Sigmoid colon (tissue), 7 donors: ENCODE results near the gene ZNF653. TPM values are rescaled to one million over a fixed set of nuclear protein-coding genes. Genes with fewer than 3 reads are reported as not detected.

Experiments
- DNase-seq: peaks from one replicate; pipeline ENCODE4 v3.0.0-alpha.2; 2019
- H3K27ac ChIP-seq, 4 donors: fragments of 200-600 bp; sonication (generic); one replicate each; pipeline ENCODE4 v1.5.1; 2016 to 2019; ENCODE audit warnings: mild to moderate bottlenecking in 1 of 4
- H3K27me3 ChIP-seq, 3 donors: fragments of 200-600 bp; sonication (generic); one replicate each; pipeline ENCODE4 v1.5.1; 2019; ENCODE audit warnings: mild to moderate bottlenecking in 1 of 3
- H3K36me3 ChIP-seq, 4 donors: fragments of 200-600 bp; sonication (generic); one replicate each; pipeline ENCODE4 v1.5.1; 2016 to 2019
- H3K4me1 ChIP-seq, 4 donors: fragments of 200-600 bp; sonication (generic); one replicate each; pipeline ENCODE4 v1.5.1; 2017 to 2019
- H3K4me3 ChIP-seq, 4 donors: fragments of 200-600 bp; sonication (generic); one replicate each; pipeline ENCODE4 v1.5.1; 2017 to 2019; ENCODE audit warnings: mild to moderate bottlenecking in 2 of 4, moderate library complexity in 1 of 4
- H3K9me3 ChIP-seq, 4 donors: fragments of 200-600 bp in 3 of 4; sonication (generic) in 3 of 4; one replicate each; pipeline versions ENCODE4 v1.5.1 to v1.6.1; 2013 to 2019
- CTCF ChIP-seq, 4 experiments: fragments of 450-650 bp in 3 of 4; fragments of 200-600 bp in 1 of 4; IDR thresholded peaks; one replicate each; pipeline ENCODE4 v1.5.1; 2016 to 2019; ENCODE audit warnings: antibody characterized with exemption in 4 of 4, mild to moderate bottlenecking in 3 of 4, moderate library complexity in 2 of 4
- EP300 ChIP-seq, 4 donors: sonication (generic); formaldehyde crosslinking; IDR thresholded peaks; one replicate each; pipeline ENCODE4 v1.6.1; 2017; ENCODE audit warnings: antibody characterized with exemption in 4 of 4
- POLR2A ChIP-seq, 2 donors: fragments of 450-650 bp; IDR thresholded peaks; one replicate each; pipeline ENCODE4 v1.6.1; 2016; ENCODE audit warnings: antibody characterized with exemption in 2 of 2, mild to moderate bottlenecking in 2 of 2, moderate library complexity in 2 of 2
- POLR2AphosphoS5 ChIP-seq, 4 donors: sonication (generic); formaldehyde crosslinking; IDR thresholded peaks; one replicate each; pipeline ENCODE4 v1.6.1; 2017; ENCODE audit warnings: antibody characterized with exemption in 4 of 4
- WGBS, 2 donors: extraction: QIAGEN DNeasy Blood & Tissue Kit; methylation state at CpG; one replicate each; pipeline ENCODE4 v1.1.7; 2013; 5-methylcytosine and 5-hydroxymethylcytosine counted together
- intact Hi-C: fragments of 100-400 bp; cut with DNase I; formaldehyde crosslinking; loops from one replicate; pipeline ENCODE4 v1.15.1; 2023
- polyA plus RNA-seq, 3 donors: library from polyadenylated mRNA; stranded (reverse); fragments of 200-250 nt; gene quantifications; one replicate each; pipeline ENCODE4 v1.2.3, GENCODE V29; 2013
- total RNA-seq, 4 donors: library from RNA; depleted of rRNA; stranded (reverse); fragments of >200 nt; gene quantifications; one replicate each; pipeline ENCODE4 v1.1.0, GENCODE V29; 2016
- donor health status: healthy with polysubstance abuse.
- donor health status: Bipolar disorder and iron deficiency.
- donor health status: healthy.

ZNF653 gene
- total and polyA plus RNA-seq, 7 donors: 3.2 to 8.8 (median 7.5) TPM

GRCh38 chr19:11541238-11541637 is 35.6 kb upstream of the ZNF653 start:
- H3K27ac ChIP-seq: peak overlapping the region; percentile 94 to 99 (median 98)
- H3K4me1 ChIP-seq: peaks cover 0 to 70% (median 56%) of the 10 kb centered on the region in 4 donors
- peaks cover 7 to 54% (median 10%) of the 10 kb centered on the region in 4 donors for H3K36me3 ChIP-seq
- WGBS, 2 donors: 58 to 61% methylated on average over 3 of the region's 3 CpGs
- no peaks in the 10 kb centered on the region for H3K27me3 ChIP-seq
- peak overlapping the region; percentile 72 to 79 (median 74) for H3K4me3 ChIP-seq
- DNase-seq: no peak
- no peaks in the 10 kb centered on the region for H3K9me3 ChIP-seq
- TF ChIP-seq POLR2AphosphoS5 (IDR thresholded peaks at IDR 0.05) (peak in 2 of 4 donors; percentile 7 to 30), CTCF (IDR thresholded peaks at IDR 0.05) (no peak), POLR2A (IDR thresholded peaks at IDR 0.05) (no peak)
- intact Hi-C loops: loop anchor here (1.0 kb wide), 1 partner anchor 10 kb away; no protein-coding TSS in a partner anchor

GRCh38 chr19:11540645-11541044 is 35.0 kb upstream of the ZNF653 start:
- no peak for DNase-seq
- H3K36me3 ChIP-seq: peaks cover 2 to 48% (median 7%) of the 10 kb centered on the region in 4 donors
- TF ChIP-seq EP300 (IDR thresholded peaks at IDR 0.05) (no peak), POLR2A (IDR thresholded peaks at IDR 0.05) (no peak), CTCF (IDR thresholded peaks at IDR 0.05) (no peak), POLR2AphosphoS5 (IDR thresholded peaks at IDR 0.05) (no peak)
- H3K27me3 ChIP-seq: no peaks in the 10 kb centered on the region
- H3K27ac ChIP-seq: peak overlapping the region; percentile 94 to 99 (median 98)
- H3K4me1 ChIP-seq: peaks cover 0 to 67% (median 56%) of the 10 kb centered on the region in 4 donors
- intact Hi-C loops: loop anchor here (1.0 kb wide), 1 partner anchor 11 kb away; no protein-coding TSS in a partner anchor
- no peaks in the 10 kb centered on the region for H3K9me3 ChIP-seq
- 64 to 81% methylated on average over 5 of the region's 5 CpGs for WGBS, 2 donors
- H3K4me3 ChIP-seq: peak overlapping the region; percentile 72 to 79 (median 74)

- Histone ChIP-seq H3K4me3 (peak overlapping the region; percentile 72 to 79 (median 74)), H3K9me3 (no peaks in the 10 kb centered on the region), H3K27me3 (no peaks in the 10 kb centered on the region), H3K36me3 (peaks cover 2 to 39% (median 7%) of the 10 kb centered on the region in 4 donors), H3K27ac (peak overlapping the region; percentile 94 to 99 (median 98)), H3K4me1 (peaks cover 0 to 67% (median 56%) of the 10 kb centered on the region in 4 donors)
- DNase-seq: peak; percentile 91
- WGBS, 2 donors: 12 to 14% methylated on average over 36 of the region's 36 CpGs
- intact Hi-C loops: loop anchor here (5.0 kb wide), 1 partner anchor 382 kb away; the partner anchor contains the start of gene SPC24
- TF ChIP-seq POLR2A (IDR thresholded peaks at IDR 0.05): peak; percentile 69 to 71
- peak in 1 of 4 donors; percentile 42 for TF ChIP-seq EP300 (IDR thresholded peaks at IDR 0.05)
- TF ChIP-seq POLR2AphosphoS5 (IDR thresholded peaks at IDR 0.05): peak; percentile 85 to 89 (median 88)
- TF ChIP-seq CTCF (IDR thresholded peaks at IDR 0.05): no peak
These were observed 34.1 kb upstream of the ZNF653 start for GRCh38 chr19:11539495-11540365.

GRCh38 chr19:11538232-11539036 is 32.8 kb upstream of the ZNF653 start, which contains the start of gene CNN1:
CNN1 (plus strand) TSS chr19:11538851; CDS start chr19:11538928, 77 bp downstream.
- intact Hi-C loops: loop anchor here (5.0 kb wide), 1 partner anchor 381 kb away; the partner anchor contains the start of gene SPC24
- TF ChIP-seq CTCF (IDR thresholded peaks at IDR 0.05): no peak
- peak; percentile 96 to 99 for TF ChIP-seq POLR2A (IDR thresholded peaks at IDR 0.05)
- peak in 3 of 4 donors; percentile 72 to 80 (median 77) for TF ChIP-seq EP300 (IDR thresholded peaks at IDR 0.05)
- TF ChIP-seq POLR2AphosphoS5 (IDR thresholded peaks at IDR 0.05): peak; percentile 96 to 99 (median 99)
- H3K27me3 ChIP-seq: no peaks in the 10 kb centered on the region
- H3K36me3 ChIP-seq: peaks cover 2 to 26% (median 7%) of the 10 kb centered on the region in 4 donors
- peak within 1 kb of the TSS; percentile 94 to 99 (median 98) for H3K27ac ChIP-seq
- 25 to 26% methylated on average over 21 of the region's 21 CpGs for WGBS, 2 donors
- peaks cover 0 to 56% (median 50%) of the 10 kb centered on the region in 4 donors for H3K4me1 ChIP-seq
- peak; percentile 98 for DNase-seq
- peak within 1 kb of the TSS; percentile 72 to 79 (median 74) for H3K4me3 ChIP-seq
- H3K9me3 ChIP-seq: no peaks in the 10 kb centered on the region
